IMR-90 (cell line): ENCODE results near the gene ENTPD1. TPM values are rescaled to one million over a fixed set of nuclear protein-coding genes. Genes with fewer than 3 reads are reported as not detected.

Source experiments
- ATAC-seq: fragments of 200-7000 bp; cut with Tn5 transposase; 2 replicates; pipeline ENCODE4 v1.9.1; 2020; ENCODE audit warnings: low read depth, mild to moderate bottlenecking, moderate library complexity
- BruUV-seq: library from RNA; stranded (reverse); fragments of 400-500 nt; replicated peaks from 2 replicates; lab custom pipeline; 2021; lab: Mats Ljungman, UMichigan
- CTCF ChIA-PET: fragments of 300-600 bp; formaldehyde crosslinking; extraction: SDS; loops from one replicate; lab custom pipeline; 2021; ENCODE audit warnings: antibody characterized with exemption; lab: Yijun Ruan, JAX
- POLR2A ChIA-PET: fragments of 300-600 bp; sonication (Branson Sonifier 250); formaldehyde crosslinking; loops from one replicate; lab custom pipeline; 2022; ENCODE audit warnings: antibody characterized with exemption; ENCODE audit not compliant: unreplicated experiment; lab: Charles Lee
- DNase-seq: peaks from one replicate; pipeline ENCODE4 v3.0.0; 2013
- H2AFZ ChIP-seq: replicated peaks from 2 replicates; pipeline ENCODE3; 2013; ENCODE audit warnings: low read length, mild to moderate bottlenecking; ENCODE audit not compliant: poor library complexity
- H2AK5ac ChIP-seq: 2 replicates; pipeline ENCODE4 v1.6.1; 2013; ENCODE audit warnings: low read depth, low read length, inconsistent platforms
- H2AK9ac ChIP-seq: replicated peaks from 2 replicates; pipeline ENCODE3; 2013; ENCODE audit warnings: mild to moderate bottlenecking, low read depth, low read length, moderate library complexity; ENCODE audit not compliant: poor library complexity
- H2BK120ac ChIP-seq: 2 replicates; pipeline ENCODE4 v1.6.1; 2013; ENCODE audit warnings: low read depth, low read length, inconsistent platforms
- H2BK15ac ChIP-seq: 3 replicates; pipeline ENCODE4 v1.6.1; 2013; ENCODE audit warnings: low read depth, low read length, inconsistent platforms
- H2BK20ac ChIP-seq: 2 replicates; pipeline ENCODE4 v1.6.1; 2013; ENCODE audit warnings: low read depth, mild to moderate bottlenecking, inconsistent platforms, low read length, moderate library complexity
- H2BK5ac ChIP-seq: 2 replicates; pipeline ENCODE4 v1.6.1; 2013; ENCODE audit warnings: mild to moderate bottlenecking, low read depth, low read length, inconsistent platforms; ENCODE audit not compliant: poor library complexity, severe bottlenecking
- H3K14ac ChIP-seq: replicated peaks from 2 replicates; pipeline ENCODE4 v1.6.1; 2013; ENCODE audit warnings: low read depth, low read length, inconsistent platforms
- H3K18ac ChIP-seq: 2 replicates; pipeline ENCODE4 v1.6.1; 2013; ENCODE audit warnings: low read depth, low read length, control low read depth
- H3K23ac ChIP-seq: 2 replicates; pipeline ENCODE4 v1.6.1; 2013; ENCODE audit warnings: low read depth, low read length, inconsistent platforms
- H3K27ac ChIP-seq: 2 replicates; pipeline ENCODE4 v1.5.1; 2013; ENCODE audit warnings: mild to moderate bottlenecking, control low read depth, low read length; ENCODE audit not compliant: insufficient read depth
- H3K27me3 ChIP-seq: 2 replicates; pipeline ENCODE4 v1.6.1; 2013; ENCODE audit warnings: low read length; ENCODE audit not compliant: control insufficient read depth, insufficient read depth
- H3K36me3 ChIP-seq: 2 replicates; pipeline ENCODE4 v1.6.1; 2013; ENCODE audit warnings: low read length, mixed read lengths; ENCODE audit not compliant: control insufficient read depth, insufficient read depth
- H3K4ac ChIP-seq: 2 replicates; pipeline ENCODE4 v1.6.1; 2013; ENCODE audit warnings: low read depth, low read length, inconsistent platforms
- H3K4me1 ChIP-seq: 2 replicates; pipeline ENCODE4 v1.6.1; 2013; ENCODE audit warnings: low read length, mixed read lengths; ENCODE audit not compliant: control insufficient read depth, insufficient read depth
- H3K4me2 ChIP-seq: 2 replicates; pipeline ENCODE4 v1.6.1; 2013; ENCODE audit warnings: low read depth, mild to moderate bottlenecking, control low read depth, low read length, moderate library complexity
- H3K4me3 ChIP-seq: 2 replicates; pipeline ENCODE4 v1.5.1; 2013; ENCODE audit warnings: low read depth, mild to moderate bottlenecking, control low read depth, low read length, moderate library complexity; ENCODE audit not compliant: insufficient read depth
- H3K56ac ChIP-seq: 2 replicates; pipeline ENCODE4 v1.6.1; 2013; ENCODE audit warnings: low read length, inconsistent platforms; ENCODE audit not compliant: insufficient read depth; ENCODE audit errors: extremely low read depth
- H3K79me1 ChIP-seq, 2 experiments: 2 replicates each; pipeline ENCODE4 v1.6.1; 2013; ENCODE audit warnings: low read length in 2 of 2, inconsistent platforms in 1 of 2, low read depth in 1 of 2
- H3K9ac ChIP-seq: 2 replicates; pipeline ENCODE4 v1.6.1; 2013; ENCODE audit warnings: low read depth, low read length, control low read depth
- H3K9me1 ChIP-seq: 2 replicates; pipeline ENCODE4 v1.6.1; 2013; ENCODE audit warnings: low read length, inconsistent platforms; ENCODE audit not compliant: insufficient read depth
- H3K9me3 ChIP-seq: 2 replicates; pipeline ENCODE4 v1.6.1; 2013; ENCODE audit warnings: low read length; ENCODE audit not compliant: control insufficient read depth, insufficient read depth
- H4K20me1 ChIP-seq: 2 replicates; pipeline ENCODE4 v1.6.1; 2013; ENCODE audit warnings: low read length, inconsistent platforms; ENCODE audit not compliant: insufficient read depth
- H4K5ac ChIP-seq: 2 replicates; pipeline ENCODE4 v1.6.1; 2013; ENCODE audit warnings: mild to moderate bottlenecking, low read depth, low read length, control low read depth
- H4K8ac ChIP-seq, 2 experiments: 2 replicates each; pipeline ENCODE4 v1.6.1; 2013; ENCODE audit warnings: low read depth in 2 of 2, low read length in 2 of 2, control low read depth in 1 of 2, inconsistent platforms in 1 of 2
- H4K91ac ChIP-seq: 2 replicates; pipeline ENCODE4 v1.6.1; 2013; ENCODE audit warnings: low read depth, low read length, inconsistent platforms; ENCODE audit not compliant: insufficient read depth
- MAZ ChIP-seq: IDR thresholded peaks from 2 replicates; pipeline ENCODE4 v1.6.1; 2012; ENCODE audit warnings: low read depth, mild to moderate bottlenecking, low read length, improper control_type of control experiment, moderate library complexity, borderline replicate concordance
- RCOR1 ChIP-seq: IDR thresholded peaks from 2 replicates; pipeline ENCODE4 v1.6.1; 2012; ENCODE audit warnings: mild to moderate bottlenecking, low read length, improper control_type of control experiment; ENCODE audit not compliant: insufficient replicate concordance
- whole genome bisulfite sequencing, 2 experiments: methylation state at CpG; one replicate each; pipeline versions ENCODE4 v1.1.5 to v1.1.7; 2013; ENCODE audit warnings: missing lambda C conversion rate in 2 of 2; ENCODE audit not compliant: insufficient read length in 1 of 2; ENCODE audit errors: extremely low coverage in 2 of 2; 5-methylcytosine and 5-hydroxymethylcytosine counted together
- dilution Hi-C: fragments of 300-500 bp; cut with HindIII; formaldehyde crosslinking; loops from one replicate; pipeline ENCODE4 v1.14.3; 2018; ENCODE audit warnings: low sequenced_read_pairs; ENCODE audit not compliant: unreplicated experiment
- in situ Hi-C: fragments of 300-500 bp; cut with MboI; formaldehyde crosslinking; loops from 3 replicates; pipeline ENCODE4 v1.14.3; 2019; ENCODE audit warnings: low sequenced_read_pairs, inconsistent platforms, mixed read lengths
- intact Hi-C: fragments of 100-400 bp; cut with micrococcal nuclease; formaldehyde crosslinking; loops from 2 replicates; pipeline ENCODE4 v1.10.0; 2022
- polyA plus RNA-seq, 3 experiments: library from polyadenylated mRNA; depleted of rRNA; stranded (reverse); fragments of >200 nt; gene quantifications; 2 replicates each; pipeline ENCODE4 v1.2.3, GENCODE V29; 2012; ENCODE audit warnings: low replicate concordance in 1 of 3
- total RNA-seq: library from RNA; depleted of rRNA; stranded (reverse); fragments of >200 nt; gene quantifications from 2 replicates; pipeline ENCODE4 v1.2.3, GENCODE V29; 2012

The ENTPD1 gene
- total and polyA plus RNA-seq, 2 of the 4 experiments (the other 2 are of a cell fraction) = under 0.01 TPM; not detected in 1

DNA sequence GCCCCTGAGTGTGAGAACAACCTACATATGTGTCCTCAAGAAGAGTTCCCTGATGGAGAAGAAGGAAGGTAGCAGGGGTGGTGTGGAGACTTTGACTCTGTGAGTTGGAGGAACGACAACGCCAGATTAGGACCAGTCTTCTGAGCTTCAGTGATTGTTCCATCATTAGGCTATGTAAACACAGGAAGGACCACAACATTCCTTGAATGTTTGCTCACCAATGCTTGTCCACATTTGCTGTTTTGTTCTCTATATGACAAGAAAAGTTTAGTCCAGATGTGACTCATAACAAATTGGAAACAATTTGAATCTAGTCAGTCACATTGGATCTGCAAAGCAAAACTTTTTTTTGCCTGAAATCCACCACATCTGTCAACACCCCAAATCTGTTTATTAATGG, 62.7 kb downstream of the ENTPD1 start:
- intact Hi-C loops (loop anchor here (1.0 kb wide), 1 partner anchor 29 kb away; no protein-coding TSS in a partner anchor), dilution Hi-C loops (no loop called here), in situ Hi-C loops (no loop called here)
- H2AFZ ChIP-seq = no peak overlapping the region
- H4K5ac ChIP-seq = 0 out of 2 replicates have a peak overlapping the region, but pooled peaks have one; percentile 30
- peak; percentile 56 for TF ChIP-seq RCOR1
- TF ChIP-seq MAZ = no peak
- peak overlapping the region; percentile 64 for H2BK5ac ChIP-seq
- H2AK9ac ChIP-seq = no peak overlapping the region
- BruUV-seq = no TSS peak
- H2BK15ac ChIP-seq = peak overlapping the region; percentile 53; the same call in 1 of the 3 replicates
- peaks cover 4% of the 10 kb centered on the region for H3K9me1 ChIP-seq
- H3K14ac ChIP-seq = peak overlapping the region; percentile 91
- peak overlapping the region; percentile 72; the same call in 1 of the 2 replicates for H4K91ac ChIP-seq
- peak overlapping the region; percentile 99 for H2BK20ac ChIP-seq
- peaks cover 16% of the 10 kb centered on the region for H3K4me1 ChIP-seq
- no peak overlapping the region for H3K4me3 ChIP-seq
- H4K8ac ChIP-seq = peak overlapping the region in 1 of 2 experiments; percentile 80; a peak in 3 of 4 replicates
- ChIA-PET CTCF (interaction anchor here (1.1 to 3.7 kb wide), 3 partner anchors 23 to 125 kb away, joined by 3 to 18 read pairs (median 4); partner anchors contain the start of gene TCTN3), POLR2A (no interaction called here)
- peak overlapping the region; percentile 63; the same call in 1 of the 2 replicates for H3K56ac ChIP-seq
- WGBS, 2 experiments = 10% methylated on average over 2 of the region's 2 CpGs; no CpG with 5 or more reads in 1 of the 2 experiments
- peak overlapping the region; percentile 71; the same call in 1 of the 2 replicates for H3K18ac ChIP-seq
- peak overlapping the region; percentile 7; the same call in 1 of the 2 replicates for H3K4me2 ChIP-seq
- no peaks in the 10 kb centered on the region for H4K20me1 ChIP-seq
- H3K23ac ChIP-seq = peak overlapping the region; percentile 92
- H3K27me3 ChIP-seq = no peaks in the 10 kb centered on the region
- peak overlapping the region; percentile 91 for H2BK120ac ChIP-seq
- H3K9me3 ChIP-seq = peaks cover 2% of the 10 kb centered on the region; the same call in 1 of the 2 replicates
- no peak overlapping the region for H2AK5ac ChIP-seq
- DNase-seq (peak; percentile 82), ATAC-seq (peak; percentile 78)
- H3K27ac ChIP-seq = peak overlapping the region; percentile 50; the same call in 1 of the 2 replicates
- peak overlapping the region; percentile 86 for H3K4ac ChIP-seq
- H3K79me1 ChIP-seq = no peaks in the 10 kb centered on the region
- H3K9ac ChIP-seq = no peak overlapping the region
- H3K36me3 ChIP-seq = no peaks in the 10 kb centered on the region
